ENCODE measurements around the gene FOSB.

- TF ChIP-seq MAX (IDR thresholded peaks at IDR 0.05): no peak
- TF ChIP-seq, protein P1, sequence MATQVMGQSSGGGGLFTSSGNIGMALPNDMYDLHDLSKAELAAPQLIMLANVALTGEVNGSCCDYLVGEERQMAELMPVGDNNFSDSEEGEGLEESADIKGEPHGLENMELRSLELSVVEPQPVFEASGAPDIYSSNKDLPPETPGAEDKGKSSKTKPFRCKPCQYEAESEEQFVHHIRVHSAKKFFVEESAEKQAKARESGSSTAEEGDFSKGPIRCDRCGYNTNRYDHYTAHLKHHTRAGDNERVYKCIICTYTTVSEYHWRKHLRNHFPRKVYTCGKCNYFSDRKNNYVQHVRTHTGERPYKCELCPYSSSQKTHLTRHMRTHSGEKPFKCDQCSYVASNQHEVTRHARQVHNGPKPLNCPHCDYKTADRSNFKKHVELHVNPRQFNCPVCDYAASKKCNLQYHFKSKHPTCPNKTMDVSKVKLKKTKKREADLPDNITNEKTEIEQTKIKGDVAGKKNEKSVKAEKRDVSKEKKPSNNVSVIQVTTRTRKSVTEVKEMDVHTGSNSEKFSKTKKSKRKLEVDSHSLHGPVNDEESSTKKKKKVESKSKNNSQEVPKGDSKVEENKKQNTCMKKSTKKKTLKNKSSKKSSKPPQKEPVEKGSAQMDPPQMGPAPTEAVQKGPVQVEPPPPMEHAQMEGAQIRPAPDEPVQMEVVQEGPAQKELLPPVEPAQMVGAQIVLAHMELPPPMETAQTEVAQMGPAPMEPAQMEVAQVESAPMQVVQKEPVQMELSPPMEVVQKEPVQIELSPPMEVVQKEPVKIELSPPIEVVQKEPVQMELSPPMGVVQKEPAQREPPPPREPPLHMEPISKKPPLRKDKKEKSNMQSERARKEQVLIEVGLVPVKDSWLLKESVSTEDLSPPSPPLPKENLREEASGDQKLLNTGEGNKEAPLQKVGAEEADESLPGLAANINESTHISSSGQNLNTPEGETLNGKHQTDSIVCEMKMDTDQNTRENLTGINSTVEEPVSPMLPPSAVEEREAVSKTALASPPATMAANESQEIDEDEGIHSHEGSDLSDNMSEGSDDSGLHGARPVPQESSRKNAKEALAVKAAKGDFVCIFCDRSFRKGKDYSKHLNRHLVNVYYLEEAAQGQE (IDR thresholded peaks at IDR 0.05; ENCODE audit: low read depth): no peak
- TF ChIP-seq TAF1 (IDR thresholded peaks at IDR 0.05; ENCODE audit: low read depth): no peak
- TF ChIP-seq ZBTB7A (IDR thresholded peaks at IDR 0.05; ENCODE audit: low read depth): no peak
- TF ChIP-seq EGR1 (IDR thresholded peaks at IDR 0.05): no peak
- no peak for TF ChIP-seq NFIC (IDR thresholded peaks at IDR 0.05)
- TF ChIP-seq FOXM1 (IDR thresholded peaks at IDR 0.05; ENCODE audit: borderline replicate concordance, low read depth): no peak
- TF ChIP-seq CEBPB (IDR thresholded peaks at IDR 0.05): no peak
Measured at GRCh38 chr19:45471111-45471930, 3.5 kb downstream of the FOSB start.
